Liver (tissue), 9 donors: ENCODE measurements around the gene PCNT. TPM values are rescaled to one million over a fixed set of nuclear protein-coding genes. Genes with fewer than 3 reads are reported as not detected.

Experiments used
- DNase-seq: peaks from one replicate; pipeline ENCODE4 v3.0.0-alpha.2; 2017; ENCODE audit warnings: low spot score
- H3K27ac ChIP-seq, 2 donors: one replicate each; pipeline ENCODE4 v1.7.0; 2013; ENCODE audit warnings: inconsistent platforms in 2 of 2, low read length in 2 of 2, control low read depth in 1 of 2, low read depth in 1 of 2, mild to moderate bottlenecking in 1 of 2
- H3K27me3 ChIP-seq, 4 donors: one replicate each; pipeline versions ENCODE4 v1.6.1 to v1.7.0; 2013; ENCODE audit warnings: low read length in 3 of 4, inconsistent platforms in 1 of 4, mild to moderate bottlenecking in 1 of 4, moderate library complexity in 1 of 4; ENCODE audit not compliant: control insufficient read depth in 4 of 4, insufficient read depth in 4 of 4
- H3K36me3 ChIP-seq, 4 donors: one replicate each; pipeline versions ENCODE4 v1.6.1 to v1.7.0; 2013; ENCODE audit warnings: low read length in 3 of 4, mild to moderate bottlenecking in 3 of 4, low read depth in 1 of 4, moderate library complexity in 1 of 4; ENCODE audit not compliant: control insufficient read depth in 4 of 4, insufficient read depth in 3 of 4
- H3K4me1 ChIP-seq, 4 donors: one replicate each; pipeline versions ENCODE4 v1.6.1 to v1.7.0; 2013; ENCODE audit warnings: low read length in 3 of 4, mild to moderate bottlenecking in 3 of 4, moderate library complexity in 1 of 4; ENCODE audit not compliant: control insufficient read depth in 4 of 4, insufficient read depth in 4 of 4
- H3K4me3 ChIP-seq, 3 donors: one replicate each; pipeline versions ENCODE4 v1.6.1 to v1.7.0; 2013; ENCODE audit warnings: low read length in 3 of 3, control low read depth in 1 of 3, low read depth in 1 of 3, mild to moderate bottlenecking in 1 of 3
- H3K9ac ChIP-seq, 2 donors: one replicate each; pipeline ENCODE4 v1.7.0; 2013; ENCODE audit warnings: low read length in 2 of 2, mild to moderate bottlenecking in 2 of 2, moderate library complexity in 2 of 2, control low read depth in 1 of 2, low read depth in 1 of 2
- H3K9me3 ChIP-seq, 4 donors: one replicate each; pipeline versions ENCODE4 v1.6.1 to v1.7.0; 2013; ENCODE audit warnings: low read length in 3 of 4; ENCODE audit not compliant: control insufficient read depth in 4 of 4
- FOXA2 ChIP-seq: IDR thresholded peaks from 2 replicates; pipeline ENCODE4 v1.6.1; 2016; ENCODE audit warnings: antibody characterized with exemption
- GABPA ChIP-seq, 2 donors: IDR thresholded peaks in 1 of 2; conservative IDR thresholded peaks in 1 of 2; 2 replicates each; pipeline ENCODE4 v1.6.1; 2016; ENCODE audit warnings: antibody characterized with exemption in 2 of 2, mild to moderate bottlenecking in 1 of 2, moderate library complexity in 1 of 2
- HNF4A ChIP-seq, 2 donors: conservative IDR thresholded peaks; 2 replicates each; pipeline ENCODE4 v1.6.1; 2016; ENCODE audit warnings: antibody characterized with exemption in 2 of 2, mild to moderate bottlenecking in 2 of 2
- HNF4G ChIP-seq: IDR thresholded peaks from 2 replicates; pipeline ENCODE4 v1.6.1; 2016; ENCODE audit warnings: antibody characterized with exemption
- JUND ChIP-seq, 2 donors: IDR thresholded peaks; 2 replicates each; pipeline ENCODE4 v1.6.1; 2016; ENCODE audit warnings: antibody characterized with exemption in 2 of 2
- NR2F2 ChIP-seq: IDR thresholded peaks from 2 replicates; pipeline ENCODE4 v1.6.1; 2016; ENCODE audit warnings: antibody characterized with exemption
- RAD21 ChIP-seq, 2 donors: IDR thresholded peaks; 2 replicates each; pipeline ENCODE4 v1.6.1; 2016; ENCODE audit warnings: antibody characterized with exemption in 2 of 2, mild to moderate bottlenecking in 2 of 2
- RXRA ChIP-seq, 2 donors: IDR thresholded peaks; 2 replicates each; pipeline ENCODE4 v1.6.1; 2017 to 2018; ENCODE audit warnings: antibody characterized with exemption in 2 of 2, mild to moderate bottlenecking in 1 of 2
- TAF1 ChIP-seq: conservative IDR thresholded peaks from 2 replicates; pipeline ENCODE4 v1.6.1; 2016; ENCODE audit warnings: antibody characterized with exemption, mild to moderate bottlenecking
- YY1 ChIP-seq: IDR thresholded peaks from 2 replicates; pipeline ENCODE4 v1.6.1; 2016; ENCODE audit warnings: antibody characterized with exemption, mild to moderate bottlenecking
- WGBS: extraction: QIAGEN DNeasy Blood & Tissue Kit; methylation state at CpG from one replicate; pipeline ENCODE4 v1.1.7; 2013; 5-methylcytosine and 5-hydroxymethylcytosine counted together
- polyA plus RNA-seq, 2 donors: library from polyadenylated mRNA; stranded (reverse) in 1 of 2; unstranded in 1 of 2; fragments of 200-250 nt in 1 of 2; fragments of >200 nt in 1 of 2; fragmentation: Nextera tagmentation in 1 of 2; extraction: Ambion mirVana in 1 of 2; gene quantifications; one replicate each; pipeline versions ENCODE4 v1.2.1 to v1.2.3, GENCODE V29; 2013 to 2015
- total RNA-seq, 2 donors: library from RNA; depleted of rRNA; stranded (reverse); fragments of >200 nt; gene quantifications; one replicate each; pipeline ENCODE4 v1.2.3, GENCODE V29; 2014
- TF ChIP-seq, protein P1 (sequence below): IDR thresholded peaks from 2 replicates; pipeline ENCODE4 v1.6.1; 2016; ENCODE audit warnings: antibody characterized with exemption
- TF ChIP-seq, protein P2 (sequence below): IDR thresholded peaks from 2 replicates; pipeline ENCODE4 v1.6.1; 2016; ENCODE audit warnings: antibody characterized with exemption, mild to moderate bottlenecking
- TF ChIP-seq, protein P3 (sequence below): fragments of 150-350 bp; IDR thresholded peaks from 2 replicates; pipeline ENCODE4 v1.5.1; 2017; ENCODE audit warnings: improper control_type of control experiment, low read depth, low read length; ENCODE audit not compliant: missing input control
- donor health status: healthy.
- donor health status: healthy.
- donor health status: healthy.
- donor health status: healthy.
- donor health status: healthy.

The PCNT gene
- total and polyA plus RNA-seq, 4 donors, result 6.7 to 36.8 (median 15.2) TPM

DNA sequence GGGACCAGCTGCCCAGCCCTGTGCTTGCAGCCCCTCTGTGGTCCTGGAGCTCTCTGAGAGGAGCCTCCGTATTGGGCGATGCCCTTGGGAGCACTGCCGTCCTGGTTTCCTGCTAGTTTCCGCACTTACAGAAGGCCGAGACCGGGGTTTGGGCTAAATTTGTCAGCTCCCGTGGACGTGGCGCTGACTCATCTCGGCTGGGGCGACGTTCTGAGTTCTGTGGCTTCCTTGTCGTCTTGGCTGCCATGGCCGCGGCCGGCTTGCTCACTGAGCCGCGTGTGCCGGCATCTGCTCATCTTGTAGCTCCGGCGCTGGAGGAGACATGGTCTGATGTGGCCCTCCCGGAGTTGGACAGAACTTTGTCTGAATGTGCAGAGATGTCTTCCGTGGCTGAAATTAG, 64.9 kb downstream of the PCNT start:
- Histone ChIP-seq H3K9ac (no peak overlapping the region), H3K27ac (no peak overlapping the region), H3K4me3 (no peak overlapping the region), H3K9me3 (no peaks in the 10 kb centered on the region), H3K27me3 (no peaks in the 10 kb centered on the region), H3K4me1 (peaks cover 0 to 13% (median 10%) of the 10 kb centered on the region in 4 donors), H3K36me3 (peaks cover 2 to 22% (median 8%) of the 10 kb centered on the region in 4 donors)
- TF ChIP-seq NR2F2 (no peak), RAD21 (IDR thresholded peaks at IDR 0.05) (no peak), FOXA2 (no peak), HNF4A (conservative IDR thresholded peaks at IDR 0.05) (no peak), TAF1 (no peak), RXRA (IDR thresholded peaks at IDR 0.05) (no peak), HNF4G (no peak), YY1 (no peak), JUND (IDR thresholded peaks at IDR 0.05) (no peak)
- TF ChIP-seq, protein P1, sequence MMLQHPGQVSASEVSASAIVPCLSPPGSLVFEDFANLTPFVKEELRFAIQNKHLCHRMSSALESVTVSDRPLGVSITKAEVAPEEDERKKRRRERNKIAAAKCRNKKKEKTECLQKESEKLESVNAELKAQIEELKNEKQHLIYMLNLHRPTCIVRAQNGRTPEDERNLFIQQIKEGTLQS, result no peak
- TF ChIP-seq, protein P2, sequence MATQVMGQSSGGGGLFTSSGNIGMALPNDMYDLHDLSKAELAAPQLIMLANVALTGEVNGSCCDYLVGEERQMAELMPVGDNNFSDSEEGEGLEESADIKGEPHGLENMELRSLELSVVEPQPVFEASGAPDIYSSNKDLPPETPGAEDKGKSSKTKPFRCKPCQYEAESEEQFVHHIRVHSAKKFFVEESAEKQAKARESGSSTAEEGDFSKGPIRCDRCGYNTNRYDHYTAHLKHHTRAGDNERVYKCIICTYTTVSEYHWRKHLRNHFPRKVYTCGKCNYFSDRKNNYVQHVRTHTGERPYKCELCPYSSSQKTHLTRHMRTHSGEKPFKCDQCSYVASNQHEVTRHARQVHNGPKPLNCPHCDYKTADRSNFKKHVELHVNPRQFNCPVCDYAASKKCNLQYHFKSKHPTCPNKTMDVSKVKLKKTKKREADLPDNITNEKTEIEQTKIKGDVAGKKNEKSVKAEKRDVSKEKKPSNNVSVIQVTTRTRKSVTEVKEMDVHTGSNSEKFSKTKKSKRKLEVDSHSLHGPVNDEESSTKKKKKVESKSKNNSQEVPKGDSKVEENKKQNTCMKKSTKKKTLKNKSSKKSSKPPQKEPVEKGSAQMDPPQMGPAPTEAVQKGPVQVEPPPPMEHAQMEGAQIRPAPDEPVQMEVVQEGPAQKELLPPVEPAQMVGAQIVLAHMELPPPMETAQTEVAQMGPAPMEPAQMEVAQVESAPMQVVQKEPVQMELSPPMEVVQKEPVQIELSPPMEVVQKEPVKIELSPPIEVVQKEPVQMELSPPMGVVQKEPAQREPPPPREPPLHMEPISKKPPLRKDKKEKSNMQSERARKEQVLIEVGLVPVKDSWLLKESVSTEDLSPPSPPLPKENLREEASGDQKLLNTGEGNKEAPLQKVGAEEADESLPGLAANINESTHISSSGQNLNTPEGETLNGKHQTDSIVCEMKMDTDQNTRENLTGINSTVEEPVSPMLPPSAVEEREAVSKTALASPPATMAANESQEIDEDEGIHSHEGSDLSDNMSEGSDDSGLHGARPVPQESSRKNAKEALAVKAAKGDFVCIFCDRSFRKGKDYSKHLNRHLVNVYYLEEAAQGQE, result no peak
- TF ChIP-seq, protein P3, sequence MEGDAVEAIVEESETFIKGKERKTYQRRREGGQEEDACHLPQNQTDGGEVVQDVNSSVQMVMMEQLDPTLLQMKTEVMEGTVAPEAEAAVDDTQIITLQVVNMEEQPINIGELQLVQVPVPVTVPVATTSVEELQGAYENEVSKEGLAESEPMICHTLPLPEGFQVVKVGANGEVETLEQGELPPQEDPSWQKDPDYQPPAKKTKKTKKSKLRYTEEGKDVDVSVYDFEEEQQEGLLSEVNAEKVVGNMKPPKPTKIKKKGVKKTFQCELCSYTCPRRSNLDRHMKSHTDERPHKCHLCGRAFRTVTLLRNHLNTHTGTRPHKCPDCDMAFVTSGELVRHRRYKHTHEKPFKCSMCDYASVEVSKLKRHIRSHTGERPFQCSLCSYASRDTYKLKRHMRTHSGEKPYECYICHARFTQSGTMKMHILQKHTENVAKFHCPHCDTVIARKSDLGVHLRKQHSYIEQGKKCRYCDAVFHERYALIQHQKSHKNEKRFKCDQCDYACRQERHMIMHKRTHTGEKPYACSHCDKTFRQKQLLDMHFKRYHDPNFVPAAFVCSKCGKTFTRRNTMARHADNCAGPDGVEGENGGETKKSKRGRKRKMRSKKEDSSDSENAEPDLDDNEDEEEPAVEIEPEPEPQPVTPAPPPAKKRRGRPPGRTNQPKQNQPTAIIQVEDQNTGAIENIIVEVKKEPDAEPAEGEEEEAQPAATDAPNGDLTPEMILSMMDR, result no peak
- WGBS, result 98% methylated on average over 23 of the region's 23 CpGs
- DNase-seq, result no peak

DNA sequence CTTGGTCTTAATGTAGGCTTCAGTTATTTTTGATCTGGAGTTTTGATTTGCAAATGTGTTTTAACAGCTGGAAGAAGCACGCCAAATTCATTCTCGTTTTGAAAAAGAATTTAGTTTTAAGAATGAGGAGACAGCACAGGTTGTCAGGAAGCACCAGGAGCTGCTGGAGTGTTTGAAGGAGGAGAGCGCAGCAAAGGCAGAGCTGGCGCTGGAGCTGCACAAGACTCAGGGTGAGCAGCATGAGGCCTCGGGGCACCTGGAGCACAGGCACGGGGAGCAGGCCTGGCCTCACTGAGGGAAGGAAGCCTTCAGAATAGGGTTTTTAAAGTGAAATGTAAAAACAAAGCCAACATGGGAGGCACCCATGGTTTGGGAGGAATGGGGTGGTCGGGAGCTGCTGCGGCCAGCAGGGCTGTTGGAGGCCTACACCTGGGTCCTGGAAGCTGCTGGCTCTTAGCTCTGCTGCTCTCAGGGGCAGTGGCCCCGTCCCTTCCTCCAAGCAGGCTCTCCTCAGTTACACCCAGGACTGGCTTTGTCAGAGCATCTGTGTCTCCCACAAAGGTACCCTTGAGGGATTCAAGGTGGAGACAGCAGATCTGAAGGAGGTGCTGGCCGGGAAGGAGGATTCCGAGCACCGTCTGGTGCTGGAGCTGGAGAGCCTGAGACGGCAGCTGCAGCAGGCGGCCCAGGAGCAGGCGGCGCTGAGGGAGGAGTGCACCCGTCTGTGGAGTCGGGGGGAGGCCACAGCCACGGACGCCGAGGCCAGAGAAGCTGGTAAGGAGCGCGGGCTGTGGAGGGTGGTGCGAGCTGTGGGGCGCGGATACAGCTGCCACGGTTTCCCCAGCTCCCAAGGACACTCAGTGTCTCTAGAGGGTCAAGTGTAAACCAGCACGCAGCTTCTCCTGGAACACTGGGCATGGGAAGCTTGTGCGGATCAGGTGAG, 66.9 kb downstream of the PCNT start:
- no peaks in the 10 kb centered on the region for H3K9me3 ChIP-seq
- peaks cover 0 to 25% (median 15%) of the 10 kb centered on the region in 4 donors for H3K4me1 ChIP-seq
- no peak for TF ChIP-seq GABPA (IDR thresholded peaks at IDR 0.05 in 1 of 2, conservative IDR thresholded peaks at IDR 0.05 in 1 of 2)
- H3K27ac ChIP-seq, result no peak overlapping the region
- 95% methylated on average over 29 of the region's 29 CpGs for WGBS
- H3K9ac ChIP-seq, result no peak overlapping the region
- no peak overlapping the region for H3K4me3 ChIP-seq
- H3K27me3 ChIP-seq, result no peaks in the 10 kb centered on the region
- peaks cover 0 to 17% (median 7%) of the 10 kb centered on the region in 4 donors for H3K36me3 ChIP-seq
- DNase-seq, result no peak
